Measurements from ENCODE around the gene USP2. TPM values are rescaled to one million over a fixed set of nuclear protein-coding genes. Genes with fewer than 3 reads are reported as not detected.

Gene USP2
- total RNA-seq, 2 donors from 2014 or later = 2.3 to 10.8 TPM

GRCh38 chr11:119417726-119418540 is 36.4 kb upstream of the USP2 start:
- Histone ChIP-seq H3K4me3 (no peak overlapping the region), H3K4me1 (replicated peaks) (no peaks in the 10 kb centered on the region), H3K9me3 (no peaks in the 10 kb centered on the region), H3K27me3 (replicated peaks; ENCODE audit: insufficient read depth) (peaks cover 7% of the 10 kb centered on the region), H3K27ac (no peak overlapping the region), H3K36me3 (no peaks in the 10 kb centered on the region)
- 73% methylated on average over 18 of the region's 19 CpGs for WGBS
- no peak for DNase-seq (ENCODE audit: low spot score)
- intact Hi-C loops (cut with DNase I) = no loop called here
- TF ChIP-seq POLR2AphosphoS5 (IDR thresholded peaks at IDR 0.05) (no peak), CTCF (IDR thresholded peaks at IDR 0.05) (no peak)

- Histone ChIP-seq H3K4me3 (no peak overlapping the region), H3K36me3 (no peaks in the 10 kb centered on the region), H3K27me3 (replicated peaks; ENCODE audit: insufficient read depth) (no peaks in the 10 kb centered on the region), H3K9me3 (no peaks in the 10 kb centered on the region), H3K27ac (no peak overlapping the region), H3K4me1 (replicated peaks) (no peaks in the 10 kb centered on the region)
- 86% methylated on average over 16 of the region's 16 CpGs for WGBS
- intact Hi-C loops (cut with DNase I) = no loop called here
- TF ChIP-seq POLR2AphosphoS5 (IDR thresholded peaks at IDR 0.05) (no peak), POLR2A (IDR thresholded peaks at IDR 0.05) (no peak), CTCF (IDR thresholded peaks at IDR 0.05) (no peak)
- no peak for DNase-seq (ENCODE audit: low spot score)
Observed at GRCh38 chr11:119416606-119417580, 35.4 kb upstream of the USP2 start.

GRCh38 chr11:119415966-119416365 is 34.5 kb upstream of the USP2 start:
- 90% methylated on average over 10 of the region's 10 CpGs for WGBS
- no peak overlapping the region for H3K4me3 ChIP-seq
- H3K9me3 ChIP-seq = no peaks in the 10 kb centered on the region
- TF ChIP-seq CTCF (IDR thresholded peaks at IDR 0.05) (no peak), POLR2A (IDR thresholded peaks at IDR 0.05) (no peak), POLR2AphosphoS5 (IDR thresholded peaks at IDR 0.05) (no peak)
- H3K27ac ChIP-seq = no peak overlapping the region
- H3K27me3 ChIP-seq (replicated peaks; ENCODE audit: insufficient read depth) = no peaks in the 10 kb centered on the region
- H3K4me1 ChIP-seq (replicated peaks) = no peaks in the 10 kb centered on the region
- no peaks in the 10 kb centered on the region for H3K36me3 ChIP-seq
- no peak for DNase-seq (ENCODE audit: low spot score)
- intact Hi-C loops (cut with DNase I) = no loop called here

- no peak overlapping the region for H3K27ac ChIP-seq
- no peak overlapping the region for H3K4me3 ChIP-seq
- DNase-seq (ENCODE audit: low spot score) = no peak
- TF ChIP-seq POLR2A (IDR thresholded peaks at IDR 0.05) = no peak
- no peaks in the 10 kb centered on the region for H3K36me3 ChIP-seq
- no peaks in the 10 kb centered on the region for H3K9me3 ChIP-seq
- no peaks in the 10 kb centered on the region for H3K27me3 ChIP-seq (replicated peaks; ENCODE audit: insufficient read depth)
- no peaks in the 10 kb centered on the region for H3K4me1 ChIP-seq (replicated peaks)
- intact Hi-C loops (cut with DNase I) = no loop called here
- 89% methylated on average over 3 of the region's 3 CpGs for WGBS
Observed at GRCh38 chr11:119415517-119415916, 34.0 kb upstream of the USP2 start.

- no peaks in the 10 kb centered on the region for H3K36me3 ChIP-seq
- no peaks in the 10 kb centered on the region for H3K9me3 ChIP-seq
- no peak for DNase-seq (ENCODE audit: low spot score)
- no peak overlapping the region for H3K27ac ChIP-seq
- no peaks in the 10 kb centered on the region for H3K4me1 ChIP-seq (replicated peaks)
- intact Hi-C loops (cut with DNase I) = no loop called here
- H3K4me3 ChIP-seq = no peak overlapping the region
- TF ChIP-seq POLR2AphosphoS5 (IDR thresholded peaks at IDR 0.05) = no peak
- TF ChIP-seq CTCF (IDR thresholded peaks at IDR 0.05) = no peak
- H3K27me3 ChIP-seq (replicated peaks; ENCODE audit: insufficient read depth) = no peaks in the 10 kb centered on the region
Observed at GRCh38 chr11:119414734-119415133, 33.2 kb upstream of the USP2 start.
